CD4-positive, alpha-beta T cell treated with Interleukin-15 for 1 hour (primary cell): Measurements from ENCODE around the gene MYBL2.
"Not testable (repeated sequence)": the region's sequence is repeated elsewhere in the genome, so short reads cannot be mapped to it uniquely, and the experiment has no call there.

Experiments used
- DNase-seq: peaks from one replicate; pipeline ENCODE4 v3.0.0-alpha.2; 2020

MYBL2 gene

GRCh38 chr20:43666376-43667328 is at the start of gene MYBL2:
Gene MYBL2 (plus strand): TSS chr20:43667114. CDS start chr20:43667284, 170 bp downstream.
- DNase-seq: peak; percentile 74

- no peak for DNase-seq
Measured at GRCh38 chr20:43631598-43631997, 35.3 kb upstream of the MYBL2 start.

- DNase-seq: no peak
Measured at GRCh38 chr20:43636429-43636828, 30.5 kb upstream of the MYBL2 start.

- no peak for DNase-seq
Measured at GRCh38 chr20:43642548-43642947, 24.4 kb upstream of the MYBL2 start.

GRCh38 chr20:43650997-43651525 is 15.9 kb upstream of the MYBL2 start:
- DNase-seq: no peak

- not testable (repeated sequence) for DNase-seq
Measured at GRCh38 chr20:43651650-43652184, 15.2 kb upstream of the MYBL2 start.

- DNase-seq: no peak
Measured at GRCh38 chr20:43653966-43654365, 12.9 kb upstream of the MYBL2 start.

- not testable (repeated sequence) for DNase-seq
Measured at GRCh38 chr20:43655176-43655575, 11.7 kb upstream of the MYBL2 start.

- DNase-seq: no peak
Measured at GRCh38 chr20:43655937-43656336, 11.0 kb upstream of the MYBL2 start.

- DNase-seq: no peak
Measured at GRCh38 chr20:43658069-43658722, 8.7 kb upstream of the MYBL2 start.

GRCh38 chr20:43658723-43659419 is 8.0 kb upstream of the MYBL2 start:
- no peak for DNase-seq

- DNase-seq: no peak
Measured at GRCh38 chr20:43662943-43663655, 3.8 kb upstream of the MYBL2 start.

GRCh38 chr20:43665466-43666176 is 1.3 kb upstream of the MYBL2 start:
- DNase-seq: no peak

- DNase-seq: no peak
Measured at GRCh38 chr20:43667341-43668132, 623 bp downstream of the MYBL2 start.

- no peak for DNase-seq
Measured at GRCh38 chr20:43669332-43669731, 2.4 kb downstream of the MYBL2 start.

GRCh38 chr20:43670423-43670822 is 3.5 kb downstream of the MYBL2 start:
- no peak for DNase-seq

- DNase-seq: no peak
Measured at GRCh38 chr20:43676368-43676767, 9.5 kb downstream of the MYBL2 start.

- DNase-seq: no peak
Measured at GRCh38 chr20:43680981-43681380, 14.1 kb downstream of the MYBL2 start.

GRCh38 chr20:43681468-43681942 is 14.6 kb downstream of the MYBL2 start:
- DNase-seq: peak; percentile 25

GRCh38 chr20:43681991-43682410 is 15.1 kb downstream of the MYBL2 start:
- peak; percentile 85 for DNase-seq
